GM18861 (cell line): Measurements from ENCODE around the gene UBE2N.

ENCODE experiments used
- ATAC-seq: cut with Tn5 transposase; IDR thresholded peaks from one replicate; pipeline ENCODE4 v1.9.1; 2021; ENCODE audit not compliant: unreplicated experiment

UBE2N gene, protein sequence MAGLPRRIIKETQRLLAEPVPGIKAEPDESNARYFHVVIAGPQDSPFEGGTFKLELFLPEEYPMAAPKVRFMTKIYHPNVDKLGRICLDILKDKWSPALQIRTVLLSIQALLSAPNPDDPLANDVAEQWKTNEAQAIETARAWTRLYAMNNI

DNA sequence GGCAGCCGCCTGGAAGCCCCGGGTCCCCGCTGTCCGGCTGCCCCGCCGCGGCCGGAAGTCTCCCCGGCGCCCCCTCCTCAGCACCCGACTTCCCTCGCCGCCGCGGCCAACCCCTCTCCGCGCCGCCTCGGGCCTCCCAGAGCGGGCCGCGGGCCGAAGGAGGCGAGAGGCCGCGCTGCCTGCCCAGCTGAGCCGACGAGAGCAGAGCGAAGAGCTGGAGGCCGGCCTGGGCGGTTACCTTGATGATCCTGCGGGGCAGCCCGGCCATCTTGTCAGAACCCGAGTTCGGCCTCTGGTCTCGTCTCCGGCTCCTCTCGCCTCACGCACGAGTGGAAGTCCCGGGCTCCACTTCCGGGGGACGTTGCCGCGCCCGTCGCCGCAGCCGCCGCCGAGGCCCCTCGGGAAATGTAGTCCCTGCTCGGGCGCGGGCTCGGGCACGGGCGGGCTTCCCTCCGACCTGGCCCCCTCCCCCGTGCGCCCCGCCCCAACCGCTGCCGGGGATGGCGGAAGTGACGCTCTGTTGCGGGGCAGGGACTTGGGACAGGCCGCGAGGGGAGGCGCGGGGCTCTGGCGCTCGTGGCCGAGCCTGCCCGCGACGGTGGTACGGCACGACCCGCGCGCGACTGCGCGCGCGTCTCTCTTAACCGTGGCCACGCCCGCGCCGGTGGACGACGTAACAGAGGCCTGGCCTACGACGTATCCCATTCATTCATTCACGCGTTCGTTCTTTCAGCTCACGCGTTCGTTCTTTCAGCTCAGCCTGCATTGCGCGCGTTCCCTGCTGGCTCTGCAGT is at the start of gene UBE2N:
Gene UBE2N, minus strand, starts transcription at position 331 of the 794 bp plus-strand sequence. Its CDS starts 63 bp downstream, at position 268.
- ATAC-seq: peak; percentile 64

DNA sequence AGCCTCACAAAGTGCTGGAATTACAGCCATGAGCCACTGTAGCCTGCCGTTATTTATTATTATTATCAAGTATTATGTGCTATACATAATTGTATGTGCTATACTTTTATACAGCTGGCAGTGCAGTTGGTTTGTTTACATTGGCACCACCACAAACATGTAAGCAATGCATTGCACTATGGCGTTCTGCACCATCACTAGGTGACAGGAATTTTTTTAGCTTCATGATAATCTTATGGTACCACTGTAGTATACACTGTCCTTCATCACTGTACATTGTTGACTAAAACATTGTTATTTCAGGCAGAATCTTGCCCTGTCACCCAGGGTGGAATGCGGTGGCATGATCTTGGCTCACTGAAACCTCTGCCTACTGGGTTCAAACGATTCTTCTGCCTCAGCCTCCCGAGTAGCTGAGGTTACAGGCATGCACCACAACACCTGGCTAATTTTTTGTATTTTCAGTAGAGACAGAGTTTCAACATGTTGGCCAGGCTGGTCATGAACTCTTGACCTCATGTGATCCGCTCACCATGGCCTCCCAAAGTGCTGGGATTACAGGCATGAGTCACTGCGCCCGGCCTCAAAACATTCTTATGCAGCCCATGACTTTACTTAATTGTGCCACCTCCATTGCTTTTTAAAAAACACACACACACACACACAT is 42.7 kb upstream of the UBE2N start:
- no peak for ATAC-seq

DNA sequence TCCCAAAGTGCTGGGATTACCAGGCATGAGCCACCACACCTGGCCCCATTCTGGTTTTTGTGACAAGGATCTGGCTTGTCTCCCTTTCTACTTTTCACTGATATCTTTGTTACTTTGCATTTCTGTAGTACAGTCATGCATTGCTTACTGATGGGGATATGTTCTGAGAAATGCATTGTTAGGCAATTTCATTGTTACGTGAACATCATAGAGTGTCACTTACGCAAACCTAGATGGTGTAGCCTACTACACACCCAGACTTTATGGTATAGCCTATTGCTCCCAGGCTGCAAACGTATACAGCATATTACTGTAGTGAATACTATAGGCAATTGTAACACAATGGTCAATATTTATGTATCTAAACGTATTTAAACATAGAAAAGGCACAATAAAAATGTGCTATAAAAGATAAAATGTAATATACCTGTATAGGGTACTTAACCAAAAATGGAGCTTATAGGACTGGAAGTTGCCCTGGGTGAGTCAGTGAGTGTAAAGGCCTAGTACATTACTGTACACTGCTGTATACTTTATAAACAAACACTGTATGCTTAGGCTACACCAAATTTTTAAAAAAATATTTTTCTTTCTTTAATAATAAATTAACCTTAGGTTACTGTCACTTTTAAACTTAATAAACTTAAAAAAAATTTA is 41.5 kb upstream of the UBE2N start:
- ATAC-seq: no peak

DNA sequence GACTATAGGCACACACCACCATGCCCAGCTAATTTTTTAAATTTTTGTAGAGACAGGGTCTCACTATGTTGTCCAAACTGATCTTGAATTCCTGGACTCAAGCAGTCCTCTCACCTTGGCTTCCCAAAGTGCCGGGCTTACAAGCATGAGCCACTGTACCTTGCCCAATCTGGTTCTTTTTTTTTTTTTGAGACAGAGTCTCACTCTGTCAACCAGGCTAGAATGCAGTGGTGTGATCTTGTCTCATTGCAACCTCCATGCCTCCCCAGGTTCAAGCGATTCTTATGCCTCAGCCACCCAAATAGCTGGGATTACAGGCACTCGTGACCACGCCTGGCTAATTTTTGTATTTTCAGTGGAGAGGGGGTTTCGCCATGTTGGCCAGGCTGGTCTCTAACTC is 41.0 kb upstream of the UBE2N start:
- no peak for ATAC-seq

DNA sequence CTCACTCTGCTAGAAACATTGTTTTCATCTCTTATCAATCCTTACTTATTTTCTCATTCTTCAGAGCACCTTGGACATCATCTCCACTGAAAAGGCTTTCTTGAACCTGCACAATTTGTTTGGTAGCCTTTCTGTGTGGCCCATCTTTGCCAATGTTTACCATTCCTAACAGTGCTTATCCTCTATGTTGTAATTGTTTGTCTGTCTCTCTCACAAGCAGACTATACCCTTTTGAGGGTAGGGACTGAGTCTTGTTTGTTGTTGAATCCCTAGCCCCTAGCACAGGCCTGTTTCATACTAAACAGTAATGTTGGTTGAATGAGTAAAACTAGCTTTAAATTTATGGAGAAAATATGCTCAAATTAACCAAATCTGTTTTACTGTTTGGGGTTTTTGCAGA is 34.8 kb upstream of the UBE2N start:
- ATAC-seq: no peak

DNA sequence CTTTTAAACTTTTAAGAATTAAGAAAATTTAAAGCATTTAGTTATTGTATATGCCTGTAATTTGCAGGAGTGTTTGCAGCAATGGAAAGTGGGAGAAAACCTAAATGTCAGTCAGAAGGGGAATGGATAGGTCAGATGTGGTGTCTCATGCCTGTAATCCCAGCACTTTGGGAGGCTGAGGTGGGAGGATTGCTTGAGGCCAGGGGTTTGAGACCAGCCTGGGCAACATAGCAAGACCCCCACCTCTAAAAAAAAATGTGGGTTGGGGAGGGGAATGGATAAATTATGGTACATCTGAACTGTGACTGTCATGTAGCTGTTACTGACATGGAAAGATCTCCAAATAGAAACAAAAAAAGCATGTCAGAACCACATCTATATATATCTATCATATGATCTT is 27.6 kb upstream of the UBE2N start:
- ATAC-seq: no peak

DNA sequence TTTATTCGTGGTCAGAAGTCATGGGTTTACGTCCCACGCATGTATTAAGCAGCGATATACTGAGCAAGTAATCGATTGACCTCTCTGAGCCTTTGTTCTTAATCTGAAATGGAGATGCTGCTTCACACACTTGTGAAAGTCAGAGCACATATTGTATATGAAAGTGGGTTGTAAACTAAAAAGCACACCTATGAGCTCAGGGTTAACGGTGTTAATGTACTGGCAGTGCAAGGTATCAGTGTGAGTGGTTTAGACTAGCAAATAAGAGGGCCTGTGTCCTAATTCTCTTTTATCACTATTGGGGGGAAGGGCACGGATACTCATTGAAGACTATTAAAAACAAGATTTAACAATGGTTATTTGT is 26.2 kb upstream of the UBE2N start:
- ATAC-seq: peak; percentile 21

DNA sequence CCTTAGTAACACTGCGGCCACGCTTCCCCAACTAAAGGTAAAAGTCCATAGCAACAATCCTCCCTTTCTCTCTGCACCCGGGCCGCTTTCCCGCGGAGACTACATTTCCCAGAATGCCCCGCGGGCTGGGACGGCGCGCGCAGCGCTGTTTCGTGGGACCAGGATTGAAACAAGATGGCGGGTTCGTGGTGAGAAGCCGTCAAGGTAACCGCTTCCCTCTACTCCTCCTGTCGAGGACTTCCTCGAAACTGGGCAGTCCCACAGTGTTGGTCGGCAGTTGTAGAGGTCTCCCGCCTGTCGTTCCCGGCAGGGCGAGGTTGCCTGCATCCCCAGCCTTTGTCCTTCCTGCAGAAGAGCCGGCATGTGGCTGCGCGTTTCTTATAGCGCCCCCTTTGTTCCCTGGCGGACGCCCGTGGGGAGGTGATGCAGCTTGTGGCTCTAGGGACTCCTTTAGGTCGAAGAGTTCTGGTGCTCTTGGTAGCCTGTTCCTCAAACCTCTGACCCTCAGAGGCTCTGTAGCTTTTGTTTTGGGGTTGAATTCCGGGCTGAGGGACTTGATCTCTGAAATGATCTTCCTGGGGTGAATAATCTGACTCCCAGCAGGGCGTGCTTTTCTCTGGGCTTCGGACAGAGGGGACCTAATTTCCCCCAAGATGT is 25.7 kb upstream of the UBE2N start, which contains the start of gene MRPL42:
Gene MRPL42, plus strand, starts transcription at position 164 of the 657 bp plus-strand sequence. CDS start 1,772 bp downstream, outside the sequence.
- ATAC-seq: peak; percentile 81

DNA sequence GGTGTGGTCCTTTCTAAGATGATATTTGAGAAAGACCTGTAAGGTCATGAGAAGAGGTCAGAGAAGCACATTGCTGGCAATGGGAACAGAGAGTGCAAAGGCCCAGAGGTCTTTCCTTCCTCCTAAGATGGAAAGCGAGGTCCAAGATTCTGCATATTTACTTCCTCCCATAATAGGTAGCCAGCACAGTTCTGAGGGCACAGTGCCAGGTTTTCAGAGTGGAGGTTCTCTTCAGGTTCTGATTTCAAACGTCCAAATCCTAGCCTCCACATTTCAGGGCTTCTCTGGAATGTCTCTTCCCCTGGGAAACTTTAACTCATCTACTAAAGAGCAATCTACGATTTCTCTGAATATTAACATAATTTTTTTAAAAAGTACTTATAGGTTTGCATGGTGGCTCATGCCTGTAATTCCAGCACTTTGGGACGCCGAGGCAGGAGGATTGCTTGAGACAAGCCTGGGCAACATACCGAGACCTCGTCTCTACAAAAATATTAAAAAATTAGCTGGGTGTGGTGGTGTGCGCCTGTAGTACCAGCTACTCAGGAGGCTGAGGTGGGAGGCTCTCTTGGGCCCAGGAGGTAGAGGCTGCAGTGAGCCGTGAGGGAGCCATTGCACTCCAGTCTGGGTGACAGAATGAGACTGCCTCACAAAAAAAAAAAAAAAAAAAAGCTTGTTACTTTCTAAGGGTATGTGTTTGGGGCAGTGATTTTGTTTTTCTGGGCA is 25.0 kb upstream of the UBE2N start:
- ATAC-seq: no peak

DNA sequence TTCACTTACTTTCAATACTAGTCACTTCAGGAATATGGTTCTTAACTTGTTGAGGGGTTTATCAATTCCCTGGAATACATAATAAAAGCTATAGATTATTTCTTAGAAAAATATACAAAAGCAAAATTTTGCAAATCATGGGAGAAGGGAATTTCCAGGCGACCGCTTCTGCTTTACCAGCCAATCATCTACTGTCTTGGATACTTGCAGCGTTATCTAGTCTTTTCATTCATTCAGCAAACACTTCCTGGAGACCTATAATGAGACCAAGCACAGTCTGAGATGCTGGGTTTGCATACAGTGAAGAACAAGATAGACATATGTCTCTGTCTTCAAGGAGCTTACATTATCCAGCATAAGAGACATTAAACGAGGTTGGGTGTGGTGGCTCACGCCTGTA is 24.1 kb upstream of the UBE2N start:
- no peak for ATAC-seq

DNA sequence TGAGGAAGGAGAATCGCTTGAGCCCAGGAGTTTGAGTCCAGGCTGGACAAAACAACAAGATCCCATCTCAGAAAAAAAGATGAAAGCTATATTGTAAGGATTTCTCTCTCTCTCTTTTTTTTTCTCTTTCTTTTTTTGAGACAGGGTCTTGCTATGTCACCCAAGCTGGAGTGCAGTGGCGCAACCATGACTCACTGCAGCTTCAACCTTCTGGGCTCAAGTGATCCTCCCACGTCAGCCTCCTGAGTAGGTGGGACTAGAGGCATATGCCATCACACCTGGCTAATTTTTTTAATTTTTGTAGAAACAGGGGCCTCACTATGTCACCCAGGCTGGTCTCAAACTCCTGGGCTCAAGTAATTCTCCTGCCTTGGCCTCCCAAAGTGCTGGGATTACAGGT is 19.8 kb upstream of the UBE2N start:
- ATAC-seq: no peak

DNA sequence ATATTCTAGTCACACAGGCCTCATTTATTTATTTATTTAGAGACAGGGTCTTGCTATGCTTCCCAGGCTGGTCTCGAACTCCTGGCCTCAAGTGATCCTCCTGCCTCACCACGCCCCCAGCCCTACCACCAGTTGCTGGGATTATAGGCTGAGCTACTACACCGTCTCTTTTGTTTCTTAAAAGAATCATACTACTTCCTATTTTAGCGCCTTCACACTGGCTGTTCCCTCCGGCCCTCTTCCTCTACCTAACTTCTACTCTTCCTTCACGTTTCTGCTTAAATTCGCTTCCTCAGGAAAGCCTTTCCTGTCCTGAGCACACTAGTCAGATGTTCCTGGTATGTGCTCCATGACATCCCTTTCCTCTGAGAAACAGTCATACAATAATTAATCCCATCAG is 19.2 kb upstream of the UBE2N start:
- ATAC-seq: no peak

DNA sequence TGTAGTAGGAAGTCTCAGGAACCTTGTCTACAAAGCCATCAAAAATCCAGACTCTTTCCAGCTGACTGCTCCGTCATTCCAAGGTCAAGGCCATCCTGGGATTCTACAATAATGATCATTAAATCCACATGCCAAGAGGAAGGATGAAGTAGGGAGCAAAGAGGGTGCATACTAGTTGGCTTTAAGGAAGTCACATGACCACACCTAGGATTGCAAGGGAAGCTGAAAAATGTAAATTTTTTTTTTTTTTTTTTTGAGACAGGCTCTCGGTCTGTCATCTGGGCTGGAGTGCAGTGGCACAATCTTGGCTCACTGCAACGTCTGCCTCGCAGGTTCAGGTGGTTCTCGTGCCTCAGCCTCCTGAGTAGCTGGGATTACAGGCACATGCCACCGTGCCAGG is 18.3 kb upstream of the UBE2N start:
- no peak for ATAC-seq

DNA sequence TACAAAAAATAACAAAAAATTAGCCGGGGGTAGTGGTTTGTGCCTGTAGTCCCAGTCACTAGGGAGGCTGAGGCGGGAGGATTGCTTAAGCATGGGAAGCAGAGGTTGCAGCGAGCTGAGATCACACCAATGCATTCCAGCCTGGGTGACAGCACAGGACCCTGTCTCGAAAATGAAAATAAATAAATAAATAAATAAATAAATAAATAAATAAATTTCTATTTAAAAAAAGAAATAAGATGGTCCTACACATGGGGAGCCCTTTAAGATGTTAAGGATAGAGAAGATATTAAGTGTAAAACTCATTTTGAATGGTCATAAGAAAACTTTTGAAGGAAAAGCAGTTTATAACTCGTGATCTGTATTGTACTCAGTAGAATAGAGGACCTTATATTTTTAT is 17.4 kb upstream of the UBE2N start:
- no peak for ATAC-seq

DNA sequence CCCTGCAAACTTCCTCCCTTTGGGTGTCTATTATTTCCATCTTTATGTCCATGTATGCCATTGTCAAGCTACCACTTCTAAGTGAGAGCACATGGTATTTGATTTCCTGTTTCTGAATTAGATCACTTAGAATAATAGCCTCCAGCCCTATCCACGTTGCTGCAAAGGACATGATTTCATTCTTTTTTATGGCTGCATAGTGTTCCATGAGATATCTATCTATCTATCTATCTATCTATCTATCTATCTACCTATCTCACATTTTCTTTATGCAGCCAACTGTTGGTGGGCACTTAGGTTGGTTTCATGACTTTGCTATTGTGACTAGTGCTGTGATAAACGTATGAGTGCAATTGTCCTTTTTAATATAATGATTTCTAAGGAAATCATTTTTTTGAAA is 14.3 kb upstream of the UBE2N start:
- ATAC-seq: no peak

DNA sequence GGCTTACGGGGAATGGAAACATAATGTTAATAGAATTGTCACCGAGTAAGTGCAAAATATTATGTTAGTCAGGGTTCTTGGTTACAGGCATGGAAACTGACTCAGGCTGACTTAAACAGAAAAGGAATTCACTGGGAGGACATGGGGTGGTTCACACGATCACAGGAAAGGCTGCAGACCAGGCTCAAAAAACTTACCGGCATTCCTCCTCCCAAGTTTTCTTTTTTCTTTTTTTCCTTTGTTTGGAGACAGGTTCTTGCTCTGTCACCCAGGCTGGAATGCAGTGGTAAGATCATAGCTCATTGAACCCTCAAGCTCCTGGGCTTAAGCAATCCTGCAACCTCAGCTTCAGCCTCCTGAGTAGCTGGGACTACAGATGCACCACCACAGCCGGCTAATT is 11.9 kb upstream of the UBE2N start:
- no peak for ATAC-seq

DNA sequence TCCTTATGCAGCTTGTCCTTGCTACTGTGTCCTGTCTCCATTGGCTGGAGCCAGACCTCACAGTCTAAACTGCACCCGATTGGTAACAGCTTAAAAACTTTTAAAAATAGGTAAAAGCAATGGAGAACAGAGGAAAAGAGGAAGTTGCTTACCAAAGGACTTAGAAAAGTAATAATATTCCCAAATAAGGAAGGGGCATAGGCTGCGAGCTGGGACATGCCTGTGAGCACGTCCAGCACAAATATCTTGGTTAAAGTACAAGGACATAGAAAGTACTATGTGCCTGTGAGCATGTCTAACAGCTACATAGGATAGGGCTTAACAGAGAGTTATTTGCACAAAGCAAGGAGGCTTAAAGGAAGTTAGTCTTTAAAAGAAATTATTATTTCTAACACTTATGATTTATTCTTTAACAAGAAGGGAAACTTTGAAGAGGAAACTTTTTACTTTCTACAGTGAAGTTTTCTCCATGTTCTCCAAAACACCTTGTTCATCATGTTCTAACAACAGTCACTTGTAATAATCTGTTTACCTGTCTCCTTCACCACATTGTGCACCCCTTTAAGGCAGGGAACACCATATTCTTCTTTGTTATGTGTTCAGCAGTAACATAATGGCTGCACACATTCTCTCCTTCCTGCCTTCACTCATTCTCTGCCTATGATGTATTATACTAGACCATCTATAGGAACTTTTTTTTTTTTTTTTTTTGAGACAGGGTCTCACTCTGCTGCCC is 9.8 kb upstream of the UBE2N start:
- ATAC-seq: no peak

DNA sequence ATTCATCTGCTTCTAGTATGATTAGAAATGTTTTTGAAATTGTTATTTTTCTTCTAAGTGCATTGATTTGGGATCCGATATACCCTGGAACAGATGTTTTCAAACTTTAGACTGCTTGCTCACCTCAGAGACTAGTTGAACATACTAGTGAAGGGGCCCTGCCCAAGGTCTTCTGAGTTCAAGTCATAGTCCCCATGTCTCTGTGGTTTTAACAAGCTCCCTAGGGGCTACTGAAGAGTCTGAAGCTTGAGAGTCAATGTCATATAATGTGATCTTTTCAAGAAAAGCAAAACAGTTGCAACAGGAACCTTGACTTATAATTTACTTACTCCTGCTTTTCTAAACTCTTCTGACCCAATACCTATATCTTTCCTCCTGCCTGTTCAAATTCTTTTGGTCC is 7.5 kb upstream of the UBE2N start:
- peak; percentile 99 for ATAC-seq

DNA sequence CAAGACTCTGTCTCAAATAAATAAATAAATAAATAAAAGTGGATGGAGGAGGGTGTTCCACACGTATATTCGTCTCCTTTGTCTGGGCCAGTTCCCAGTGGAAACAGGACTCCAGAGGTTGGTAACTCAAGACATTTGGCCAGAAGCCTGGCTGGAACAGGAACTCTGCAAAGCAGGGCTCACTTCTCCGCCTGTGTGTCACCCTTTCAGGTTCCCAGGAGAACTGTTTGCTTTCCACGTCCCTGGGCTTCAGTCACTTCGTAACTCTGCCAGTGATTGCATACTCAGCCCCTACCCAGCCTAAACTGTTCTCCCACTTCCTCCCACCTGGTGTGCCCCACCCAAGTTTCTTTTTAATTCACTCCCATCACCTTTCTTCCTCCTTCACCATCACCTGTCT is 7.0 kb upstream of the UBE2N start:
- peak; percentile 3 for ATAC-seq
